ENCODE data around the gene ZNF296. TPM values are rescaled to one million over a fixed set of nuclear protein-coding genes. Genes with fewer than 3 reads are reported as not detected.
A peak's percentile ranks its signal among the peaks of the same experiment; 100 is the strongest.

ZNF296 gene
- total and polyA plus RNA-seq, 2 of the 13 experiments (the other 11 are each of a cell fraction or from before 2014, with no cell fraction given) = 0.26 to 0.62 TPM

DNA sequence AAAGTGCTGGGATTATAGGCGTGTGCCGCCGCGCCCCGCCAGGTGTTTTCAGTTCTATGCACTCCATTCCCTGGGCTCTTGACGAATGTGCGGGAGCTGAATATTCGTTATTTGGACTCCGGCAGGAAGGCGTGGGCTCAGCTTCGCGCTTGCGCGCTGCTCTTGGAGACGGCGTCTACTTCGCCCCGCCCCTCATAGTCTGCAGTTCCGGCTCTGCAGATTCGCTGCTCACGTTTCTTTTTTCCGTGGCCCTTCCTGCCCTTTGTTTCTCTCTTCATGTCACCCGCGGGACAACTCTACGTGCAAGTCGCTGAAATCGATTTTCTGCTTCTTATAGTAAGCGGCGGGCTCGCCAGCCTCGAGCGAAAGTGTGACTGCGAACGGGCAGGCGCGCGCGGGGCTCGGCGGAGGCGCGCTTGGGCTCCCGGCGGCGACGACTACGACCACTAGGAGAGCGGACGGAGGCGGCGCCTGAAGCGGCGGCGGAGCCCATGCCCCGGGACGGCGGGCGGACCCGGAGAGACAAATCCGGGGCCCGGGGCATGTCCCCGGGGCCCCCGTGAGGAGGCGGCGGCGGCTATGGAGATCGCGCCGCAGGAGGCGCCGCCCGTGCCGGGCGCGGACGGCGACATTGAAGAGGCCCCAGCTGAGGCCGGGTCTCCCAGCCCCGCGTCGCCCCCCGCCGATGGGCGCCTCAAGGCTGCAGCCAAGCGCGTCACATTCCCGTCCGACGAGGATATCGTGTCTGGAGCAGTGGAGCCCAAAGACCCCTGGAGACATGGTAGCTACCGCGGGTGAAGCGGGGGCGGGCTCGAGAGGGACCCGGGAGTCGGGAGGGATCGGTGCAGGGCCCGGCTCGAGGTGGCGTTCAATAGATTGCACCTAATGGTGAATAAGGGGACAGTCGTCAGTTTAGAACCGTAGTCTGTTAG lies 16.7 kb upstream of the ZNF296 start, which contains the start of gene PPP1R37 (continued):
- TF ChIP-seq HNRNPK (IDR thresholded peaks at IDR 0.05; ENCODE audit: low read depth, low read length, poor library complexity, severe bottlenecking) (no peak), IKZF1 (IDR thresholded peaks at IDR 0.05) (no peak), ZNF253 (CRISPR knock-in tag; IDR thresholded peaks at IDR 0.05; ENCODE audit: borderline replicate concordance) (no peak), GLMP (CRISPR knock-in tag; IDR thresholded peaks at IDR 0.05; ENCODE audit: borderline replicate concordance) (no peak), RARA (CRISPR knock-in tag; IDR thresholded peaks at IDR 0.05) (peak; percentile 33; the same call in 1 of the 2 replicates), RFX5 (IDR thresholded peaks at IDR 0.05; ENCODE audit: low read depth, low read length) (no peak), TCF12 (IDR thresholded peaks at IDR 0.05) (no peak), TCF12 (CRISPR knock-in tag; IDR thresholded peaks at IDR 0.05) (no peak), ZNF878 (CRISPR knock-in tag; IDR thresholded peaks at IDR 0.05) (no peak), MEF2D (CRISPR knock-in tag; IDR thresholded peaks at IDR 0.05) (no peak; the same call in 1 of the 2 replicates), ZNF432 (CRISPR knock-in tag; IDR thresholded peaks at IDR 0.05; ENCODE audit: borderline replicate concordance) (no peak), ZBTB43 (CRISPR knock-in tag; conservative IDR thresholded peaks at IDR 0.05) (peak; percentile 34; the same call in 1 of the 2 replicates), ZNF841 (CRISPR knock-in tag; IDR thresholded peaks at IDR 0.05; ENCODE audit: borderline replicate concordance) (no peak), MAF1 (CRISPR knock-in tag; IDR thresholded peaks at IDR 0.05; ENCODE audit: borderline replicate concordance) (no peak), ZNF280B (CRISPR knock-in tag; IDR thresholded peaks at IDR 0.05; ENCODE audit: borderline replicate concordance) (peak; percentile 62), MTERF4 (CRISPR knock-in tag; IDR thresholded peaks at IDR 0.05) (no peak), MEIS1 (CRISPR knock-in tag; IDR thresholded peaks at IDR 0.05; ENCODE audit: borderline replicate concordance) (peak; percentile 85; the same call in 1 of the 2 replicates), HMG20A (CRISPR knock-in tag; IDR thresholded peaks at IDR 0.05; ENCODE audit: borderline replicate concordance) (no peak), HNF4A (CRISPR knock-in tag; IDR thresholded peaks at IDR 0.05) (peak; percentile 32), FOXK2 (IDR thresholded peaks at IDR 0.05) (no peak)
- TF ChIP-seq, protein P1, sequence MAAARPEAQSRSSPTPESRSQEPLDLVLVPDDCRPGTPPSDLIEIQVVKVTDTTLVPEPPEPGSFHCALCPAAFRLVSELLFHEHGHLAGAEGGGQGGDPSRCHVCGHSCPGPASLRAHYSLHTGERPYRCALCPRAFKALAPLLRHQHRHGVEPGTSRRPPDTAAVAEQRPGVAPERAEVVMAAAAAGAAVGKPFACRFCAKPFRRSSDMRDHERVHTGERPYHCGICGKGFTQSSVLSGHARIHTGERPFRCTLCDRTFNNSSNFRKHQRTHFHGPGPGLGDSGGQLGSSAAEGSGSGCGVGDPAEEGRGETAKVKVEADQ (CRISPR knock-in tag; IDR thresholded peaks at IDR 0.05; ENCODE audit: borderline replicate concordance) = no peak
- TF ChIP-seq, protein P2, sequence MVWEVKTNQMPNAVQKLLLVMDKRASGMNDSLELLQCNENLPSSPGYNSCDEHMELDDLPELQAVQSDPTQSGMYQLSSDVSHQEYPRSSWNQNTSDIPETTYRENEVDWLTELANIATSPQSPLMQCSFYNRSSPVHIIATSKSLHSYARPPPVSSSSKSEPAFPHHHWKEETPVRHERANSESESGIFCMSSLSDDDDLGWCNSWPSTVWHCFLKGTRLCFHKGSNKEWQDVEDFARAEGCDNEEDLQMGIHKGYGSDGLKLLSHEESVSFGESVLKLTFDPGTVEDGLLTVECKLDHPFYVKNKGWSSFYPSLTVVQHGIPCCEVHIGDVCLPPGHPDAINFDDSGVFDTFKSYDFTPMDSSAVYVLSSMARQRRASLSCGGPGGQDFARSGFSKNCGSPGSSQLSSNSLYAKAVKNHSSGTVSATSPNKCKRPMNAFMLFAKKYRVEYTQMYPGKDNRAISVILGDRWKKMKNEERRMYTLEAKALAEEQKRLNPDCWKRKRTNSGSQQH (CRISPR knock-in tag; IDR thresholded peaks at IDR 0.05; ENCODE audit: low read depth) = peak; percentile 15; the same call in 1 of the 2 replicates
